Subcutaneous adipose tissue (tissue), 4 donors: ENCODE results near the gene PRND. TPM values are rescaled to one million over a fixed set of nuclear protein-coding genes. Genes with fewer than 3 reads are reported as not detected.

ENCODE experiments used
- CTCF ChIP-seq: fragments of 450-650 bp; IDR thresholded peaks from one replicate; pipeline ENCODE4 v1.5.1; 2016; ENCODE audit warnings: low read depth, mild to moderate bottlenecking, control low read depth, antibody characterized with exemption, moderate library complexity
- total RNA-seq, 4 donors: library from RNA; depleted of rRNA; stranded (reverse); fragments of >200 nt; gene quantifications; one replicate each; pipeline ENCODE4 v1.1.0, GENCODE V29; 2016

The PRND gene
- total RNA-seq, 4 donors from 2014 or later = not detected

GRCh38 chr20:4694076-4694475 is 27.6 kb upstream of the PRND start:
- TF ChIP-seq CTCF = no peak

- TF ChIP-seq CTCF = no peak
Measured at GRCh38 chr20:4697189-4697830, 24.4 kb upstream of the PRND start.

- no peak for TF ChIP-seq CTCF
Measured at GRCh38 chr20:4697831-4698221, 23.9 kb upstream of the PRND start.

- TF ChIP-seq CTCF = no peak
Measured at GRCh38 chr20:4699216-4699615, 22.5 kb upstream of the PRND start.

- TF ChIP-seq CTCF = no peak
Measured at GRCh38 chr20:4699957-4700356, 21.8 kb upstream of the PRND start.

GRCh38 chr20:4702562-4703280 is 19.0 kb upstream of the PRND start:
- TF ChIP-seq CTCF = no peak

GRCh38 chr20:4703281-4703676 is 18.4 kb upstream of the PRND start:
- TF ChIP-seq CTCF = no peak
